GM21381 (cell line): ENCODE results near the gene INPP5D.
"Not testable (repeated sequence)": the region's sequence is repeated elsewhere in the genome, so short reads cannot be mapped to it uniquely, and the experiment has no call there.

Experiments
- ATAC-seq: cut with Tn5 transposase; IDR thresholded peaks from one replicate; pipeline ENCODE4 v1.9.1; 2021; ENCODE audit warnings: mild to moderate bottlenecking, moderate library complexity; ENCODE audit not compliant: unreplicated experiment

INPP5D gene

DNA sequence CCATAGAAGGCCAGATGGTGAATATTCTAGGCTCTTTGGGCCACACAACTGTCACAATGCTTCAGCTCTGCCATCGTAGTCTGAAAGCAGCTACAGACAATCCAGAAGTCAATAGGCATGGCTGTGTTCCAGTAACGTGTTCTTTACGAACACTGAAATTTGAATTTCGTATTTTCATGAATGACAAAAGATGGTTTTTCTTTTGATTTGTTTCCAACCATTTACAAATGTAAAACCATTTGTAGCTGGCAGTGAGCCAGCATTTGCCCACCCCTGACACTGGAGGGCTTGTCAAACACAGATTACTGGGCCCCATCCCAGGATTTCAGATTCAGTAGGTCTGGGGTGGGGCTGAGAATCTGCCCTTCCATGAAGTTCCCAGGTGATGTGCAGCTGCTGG is 108.3 kb downstream of the INPP5D start:
- no peak for ATAC-seq

DNA sequence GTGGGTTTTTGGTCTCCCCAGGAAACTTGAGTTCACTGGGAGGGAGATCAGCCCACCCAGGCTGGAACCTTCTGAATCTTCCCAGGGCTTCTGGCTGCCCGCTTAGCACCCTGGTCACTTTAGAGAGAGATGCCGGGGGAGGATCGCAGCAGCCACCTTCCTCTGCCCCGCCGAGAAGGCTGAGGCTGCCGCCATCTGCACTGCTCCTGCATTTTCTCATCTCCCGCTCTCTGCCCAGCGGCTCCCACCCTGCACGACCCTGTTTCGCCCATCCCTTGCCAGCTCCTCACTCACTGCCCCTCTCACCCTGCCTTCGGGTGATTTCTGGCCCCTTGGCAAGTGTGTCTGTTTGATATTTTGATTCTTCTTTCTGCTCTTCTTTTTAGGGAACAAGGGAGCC is 108.8 kb downstream of the INPP5D start:
- ATAC-seq = no peak

DNA sequence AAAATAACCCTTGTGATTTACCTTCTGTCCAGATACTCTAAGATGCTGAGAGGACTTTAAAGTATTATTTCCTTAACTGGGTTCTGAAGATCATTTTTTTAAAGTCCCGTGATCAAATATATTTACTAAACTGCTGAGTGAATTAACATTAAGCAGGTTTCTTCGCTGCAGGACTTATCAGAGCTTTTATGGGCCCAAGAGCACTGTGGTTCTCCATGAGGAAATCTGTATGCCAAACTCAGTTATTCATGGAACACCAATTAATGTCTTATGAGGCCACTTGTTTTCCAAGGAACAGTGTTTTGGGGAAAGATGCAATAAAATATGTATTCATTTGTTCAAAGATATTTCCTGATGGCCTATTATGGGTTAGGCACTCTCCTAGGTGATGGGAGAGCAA is 111.2 kb downstream of the INPP5D start:
- no peak for ATAC-seq

DNA sequence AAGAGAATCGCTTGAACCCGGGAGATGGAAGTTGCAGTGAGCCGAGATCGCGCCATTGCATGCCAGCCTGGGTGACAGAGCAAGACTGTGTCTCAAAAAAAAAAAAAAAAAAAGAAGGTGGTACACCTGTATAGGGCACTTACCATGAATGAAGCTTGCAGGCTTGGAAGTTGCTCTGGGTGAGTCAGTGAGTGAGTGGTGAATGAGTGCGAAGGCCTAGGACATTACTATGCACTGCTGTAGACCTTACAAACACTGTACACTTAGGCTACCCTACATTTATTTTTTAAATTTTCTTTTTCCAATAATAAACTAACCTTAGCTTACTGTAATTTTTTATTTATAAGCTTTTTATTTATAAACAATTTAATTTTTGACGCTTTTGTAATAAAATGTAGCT is 113.0 kb downstream of the INPP5D start:
- no peak for ATAC-seq

DNA sequence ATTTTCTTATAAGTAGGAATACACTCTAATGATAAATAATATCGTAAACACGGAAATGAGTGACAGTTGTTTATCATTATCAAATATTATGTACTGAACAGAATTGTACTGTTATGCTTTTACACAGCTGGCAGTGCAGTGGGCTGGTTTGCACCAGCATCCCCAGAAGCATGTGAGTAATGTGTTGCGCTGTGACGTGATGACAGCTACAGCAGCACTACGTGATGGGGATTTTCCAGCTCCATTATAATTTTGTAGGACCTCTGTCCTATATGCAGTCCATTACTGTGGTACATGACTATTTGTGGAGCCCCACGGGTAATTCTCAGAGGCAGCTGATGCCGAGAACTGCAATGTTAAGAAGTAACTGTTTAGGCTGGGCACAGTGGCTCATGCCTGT is 114.0 kb downstream of the INPP5D start:
- no peak for ATAC-seq

DNA sequence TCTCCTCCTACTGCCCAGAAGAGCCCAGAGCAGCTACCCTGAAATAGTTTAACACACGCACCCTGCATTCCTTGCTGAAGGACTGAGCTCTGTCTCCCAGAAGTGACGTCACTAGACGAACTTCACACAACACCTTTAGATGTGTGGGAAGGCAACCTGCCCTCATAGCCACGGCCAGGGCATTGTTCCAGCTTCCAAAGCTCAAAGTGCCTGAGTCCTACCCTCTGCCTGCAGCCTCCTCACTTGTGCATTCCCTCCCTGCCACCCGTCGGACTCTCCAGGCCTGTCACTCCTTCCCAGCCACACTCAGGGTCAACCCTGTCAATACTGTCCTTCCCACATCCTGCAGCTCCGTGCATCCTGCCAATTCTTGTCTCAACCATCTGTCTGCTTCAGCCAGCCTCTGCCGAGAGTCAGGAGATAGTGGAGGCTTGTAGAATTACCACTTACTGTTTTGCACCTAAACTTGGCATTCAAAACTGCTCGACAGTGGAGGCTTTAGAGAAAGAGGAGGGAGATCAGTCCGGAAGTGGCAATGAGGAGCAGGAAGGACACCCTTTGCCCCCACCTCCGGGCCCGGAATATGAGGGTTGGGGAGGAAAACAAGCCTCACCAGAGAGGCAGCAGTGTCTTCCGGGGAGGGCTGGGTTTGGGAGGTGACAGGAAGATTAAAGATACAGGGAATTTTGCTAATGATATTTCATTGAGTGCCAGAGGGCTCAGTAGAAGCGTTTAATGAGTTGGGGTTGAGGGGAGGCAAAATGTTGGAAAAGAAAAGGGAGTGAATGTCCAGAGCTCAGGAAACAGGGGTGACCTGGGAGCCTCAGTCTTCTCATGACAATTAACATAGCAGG is 119.1 kb downstream of the INPP5D start:
- no peak for ATAC-seq

DNA sequence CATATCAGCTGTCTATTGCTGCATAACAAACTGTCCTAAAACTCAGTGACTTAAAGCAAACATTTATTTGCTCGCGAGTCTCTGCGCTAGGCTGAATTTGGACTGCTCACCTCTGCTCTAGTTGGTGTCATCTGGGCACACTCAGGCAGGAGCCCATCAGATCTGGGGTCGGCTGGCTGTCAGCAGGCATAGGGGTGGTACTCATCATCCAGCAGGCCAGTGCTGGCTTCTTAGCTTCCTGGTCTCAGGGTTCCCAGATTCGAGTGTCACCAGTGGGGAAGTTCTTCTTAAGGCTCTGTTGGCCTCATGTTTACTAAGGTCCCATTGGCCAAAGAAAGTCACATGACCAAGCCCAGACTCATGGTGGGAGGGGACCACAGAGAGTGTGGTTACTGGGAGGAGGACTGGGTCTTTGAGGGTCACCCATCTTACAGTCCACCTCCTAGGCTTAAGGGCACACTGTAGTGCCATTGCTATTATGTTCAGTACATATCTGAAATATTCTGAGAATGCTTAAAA is 119.8 kb downstream of the INPP5D start:
- no peak for ATAC-seq

DNA sequence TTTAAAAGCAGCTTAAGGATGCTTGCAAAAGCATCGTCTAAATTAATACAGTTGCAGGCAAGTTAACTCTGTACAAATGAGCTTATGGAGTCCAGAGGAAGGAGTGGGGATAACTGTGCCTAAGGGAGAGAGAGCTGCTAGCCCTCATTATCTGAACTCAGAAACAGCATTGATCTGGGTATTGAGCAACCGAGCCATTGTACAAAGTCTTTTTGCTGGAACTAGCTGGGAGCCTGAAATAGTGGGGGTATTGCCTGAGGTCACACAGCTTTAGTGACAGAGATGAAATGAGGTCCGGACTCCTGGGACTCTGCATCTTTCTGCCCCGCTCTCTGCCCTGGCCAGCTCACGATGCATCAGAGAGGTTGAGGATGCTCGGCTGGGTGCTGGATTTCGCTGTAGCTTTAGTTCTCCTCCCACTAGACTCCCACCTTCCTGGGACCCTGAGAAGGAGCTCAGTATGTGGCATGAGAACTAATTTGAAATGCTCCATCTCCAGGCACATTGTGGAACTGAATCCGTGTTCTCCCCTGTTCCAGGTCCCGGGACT is 123.8 kb downstream of the INPP5D start:
- ATAC-seq = no peak

DNA sequence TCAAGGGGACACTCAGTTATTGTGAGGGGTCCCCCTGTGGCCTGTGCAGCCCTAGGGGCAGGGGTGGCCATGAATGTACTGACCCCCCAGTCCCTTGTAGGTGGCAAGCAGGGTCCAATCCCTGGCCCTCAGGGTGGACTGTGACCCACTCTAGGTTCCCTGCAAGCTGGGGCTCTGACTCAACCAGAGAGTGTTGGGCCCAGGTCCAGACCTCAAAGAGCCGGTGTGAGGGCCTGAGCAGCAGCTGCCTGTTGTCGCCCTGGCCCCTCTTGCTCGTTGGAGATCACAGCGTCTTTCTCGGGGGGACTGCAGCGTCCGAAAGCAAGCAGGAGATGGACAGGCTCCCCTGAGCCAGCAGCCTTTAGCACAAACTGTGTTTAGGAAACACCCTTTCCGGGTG is 124.5 kb downstream of the INPP5D start:
- ATAC-seq = no peak

DNA sequence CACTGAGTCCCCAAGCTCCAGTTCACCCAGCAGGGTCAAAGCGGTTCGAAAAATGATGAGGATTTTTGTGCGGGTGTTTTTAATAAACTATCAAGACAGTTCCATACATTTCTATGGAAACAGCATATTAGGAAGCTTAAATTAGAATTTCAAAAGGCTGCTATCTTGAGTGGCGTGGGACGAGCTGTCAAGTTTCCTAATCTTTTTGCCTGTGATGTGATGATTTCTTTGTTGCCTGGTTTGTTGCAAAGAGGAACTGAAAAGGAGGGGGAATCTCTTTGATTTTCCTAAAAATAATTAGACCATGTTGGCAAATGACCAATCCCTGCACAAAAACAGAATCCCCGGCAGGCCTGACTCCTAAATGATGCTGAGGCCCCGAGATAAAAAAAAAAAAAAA is 125.2 kb downstream of the INPP5D start:
- no peak for ATAC-seq

DNA sequence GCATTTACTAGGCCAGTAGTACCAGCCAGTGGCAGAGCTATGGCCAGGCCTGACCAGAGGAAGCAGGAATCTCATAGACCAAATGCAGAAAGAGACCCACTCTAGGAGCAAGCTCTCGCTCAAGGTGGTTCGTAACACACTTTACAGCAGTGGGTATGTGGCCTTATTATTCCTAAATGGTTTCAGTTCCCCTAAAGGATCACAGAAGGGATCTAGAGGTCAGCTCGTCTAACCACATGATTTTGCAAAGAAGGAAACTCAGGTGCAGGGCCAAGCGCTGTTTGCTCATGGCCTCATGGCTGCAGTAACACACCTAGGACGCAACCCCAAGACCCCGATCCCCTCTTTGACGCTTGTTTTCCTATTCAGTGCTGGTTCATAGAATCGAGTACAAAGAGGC is 125.8 kb downstream of the INPP5D start:
- no peak for ATAC-seq

DNA sequence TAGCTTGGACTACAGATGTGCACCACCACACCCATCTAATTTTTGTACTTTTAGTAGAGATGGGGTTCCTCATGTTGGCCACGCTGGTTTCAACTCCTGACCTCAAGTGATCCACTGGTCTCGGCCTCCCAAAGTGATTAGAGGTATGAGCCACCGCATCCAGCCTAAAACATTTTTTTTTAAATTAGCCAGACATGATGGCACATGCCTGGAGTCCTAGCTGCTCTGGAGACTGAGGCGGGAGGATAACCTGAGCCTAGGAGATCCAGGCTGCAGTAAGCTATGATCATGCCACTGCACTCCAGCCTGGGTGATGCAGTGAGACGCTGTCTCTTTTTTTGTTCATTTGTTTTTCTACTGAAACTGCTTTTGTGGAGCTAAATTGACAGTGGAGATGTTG is 126.7 kb downstream of the INPP5D start:
- ATAC-seq = no peak

DNA sequence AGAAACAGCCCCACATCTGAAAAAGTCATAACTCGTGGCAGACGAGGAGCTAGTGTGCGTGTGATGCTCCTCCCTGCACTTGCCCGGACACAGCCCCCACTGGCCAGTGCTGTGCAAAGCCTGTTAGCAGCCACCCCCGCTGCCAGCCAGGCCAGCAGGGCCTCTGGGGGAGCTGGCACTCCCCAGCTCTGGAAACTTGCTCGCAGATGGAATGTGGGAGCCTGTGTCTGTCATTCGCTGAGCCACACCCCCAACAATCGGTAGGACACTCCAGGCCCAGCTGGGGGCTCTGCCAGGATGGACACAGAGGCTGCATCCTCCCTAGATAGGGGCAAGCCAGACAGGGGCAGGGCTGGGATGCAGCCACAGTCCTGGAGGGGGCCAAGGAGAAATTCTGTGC is 128.9 kb downstream of the INPP5D start:
- no peak for ATAC-seq

DNA sequence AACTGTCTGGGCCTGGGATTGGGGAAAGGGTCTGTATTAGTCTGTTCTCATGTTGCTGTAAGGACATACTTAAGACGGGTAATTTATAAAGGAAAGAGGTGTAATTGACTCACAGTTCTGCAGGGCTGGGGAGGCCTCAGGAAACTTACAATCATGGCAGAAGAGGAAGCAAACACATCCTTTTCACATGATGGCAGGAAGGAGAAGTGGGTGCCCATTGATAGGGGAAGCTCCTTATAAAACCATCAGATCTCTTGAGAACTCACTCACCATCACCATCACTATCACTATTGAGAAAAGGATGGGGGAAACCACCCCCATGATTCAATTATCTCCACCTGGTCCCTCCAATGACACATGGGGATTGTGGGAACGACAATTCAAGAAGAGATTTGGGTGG is 130.9 kb downstream of the INPP5D start:
- ATAC-seq = not testable (repeated sequence)

DNA sequence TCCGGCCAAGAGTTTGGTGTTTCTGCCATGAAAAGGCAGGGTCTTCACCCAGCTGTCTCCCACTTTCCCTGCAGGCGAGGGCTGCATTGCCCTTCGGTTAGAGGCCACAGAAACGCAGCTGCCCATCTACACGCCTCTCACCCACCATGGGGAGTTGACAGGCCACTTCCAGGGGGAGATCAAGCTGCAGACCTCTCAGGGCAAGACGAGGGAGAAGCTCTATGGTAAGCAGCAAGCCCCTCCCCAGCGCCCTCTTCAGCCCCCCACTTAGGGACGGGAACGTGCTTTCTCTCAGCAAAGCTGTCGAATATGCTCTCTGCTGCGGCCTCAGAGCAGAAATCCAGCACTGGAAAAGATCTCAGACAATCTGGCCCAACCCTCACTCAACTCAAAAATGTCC is 133.6 kb downstream of the INPP5D start:
- ATAC-seq = no peak

DNA sequence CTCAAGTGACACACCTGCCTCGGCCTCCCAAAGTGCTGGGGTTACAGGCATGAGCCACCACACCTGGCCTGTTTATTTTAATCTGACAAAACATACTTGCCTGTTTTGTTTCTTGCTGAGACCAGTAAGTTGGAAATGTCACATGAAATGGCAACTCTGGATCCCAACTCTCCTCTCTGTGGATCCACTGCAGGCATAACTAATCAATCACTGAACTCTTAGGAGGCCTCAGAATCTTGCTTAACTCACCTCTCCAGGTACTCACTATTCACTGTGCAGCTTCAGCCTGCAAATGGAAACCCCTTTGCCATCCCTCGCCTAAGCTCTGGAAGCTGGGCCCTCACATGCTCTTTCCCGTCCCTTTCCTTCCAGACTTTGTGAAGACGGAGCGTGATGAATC is 134.9 kb downstream of the INPP5D start:
- no peak for ATAC-seq

DNA sequence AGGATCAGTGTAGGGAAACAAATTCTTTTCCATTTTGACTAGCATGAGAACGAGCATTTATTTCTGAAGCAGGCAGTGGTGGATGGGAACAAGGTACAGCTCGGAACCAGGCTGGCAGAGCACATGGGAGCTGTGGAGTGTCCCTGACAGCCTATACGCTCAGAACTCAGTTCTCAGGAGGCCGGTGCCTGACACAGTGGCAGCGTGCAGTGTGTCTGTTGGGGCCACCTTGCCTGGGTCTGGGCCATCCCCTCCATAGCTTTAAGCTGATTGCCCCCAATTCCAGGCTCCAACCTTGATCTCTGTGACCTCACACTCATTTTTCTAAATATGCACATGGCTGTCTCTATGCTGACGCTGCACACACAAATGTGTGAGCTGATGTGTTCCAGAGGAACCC is 136.9 kb downstream of the INPP5D start:
- no peak for ATAC-seq

DNA sequence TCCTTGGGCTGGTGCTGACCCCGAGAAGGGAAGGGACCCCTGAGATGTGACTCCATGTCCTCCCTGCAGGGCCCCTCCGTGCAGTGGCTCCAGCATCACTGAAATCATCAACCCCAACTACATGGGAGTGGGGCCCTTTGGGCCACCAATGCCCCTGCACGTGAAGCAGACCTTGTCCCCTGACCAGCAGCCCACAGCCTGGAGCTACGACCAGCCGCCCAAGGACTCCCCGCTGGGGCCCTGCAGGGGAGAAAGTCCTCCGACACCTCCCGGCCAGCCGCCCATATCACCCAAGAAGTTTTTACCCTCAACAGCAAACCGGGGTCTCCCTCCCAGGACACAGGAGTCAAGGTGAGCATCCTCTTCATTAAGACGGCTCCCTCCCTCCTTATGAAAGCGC is 137.9 kb downstream of the INPP5D start:
- ATAC-seq = no peak

DNA sequence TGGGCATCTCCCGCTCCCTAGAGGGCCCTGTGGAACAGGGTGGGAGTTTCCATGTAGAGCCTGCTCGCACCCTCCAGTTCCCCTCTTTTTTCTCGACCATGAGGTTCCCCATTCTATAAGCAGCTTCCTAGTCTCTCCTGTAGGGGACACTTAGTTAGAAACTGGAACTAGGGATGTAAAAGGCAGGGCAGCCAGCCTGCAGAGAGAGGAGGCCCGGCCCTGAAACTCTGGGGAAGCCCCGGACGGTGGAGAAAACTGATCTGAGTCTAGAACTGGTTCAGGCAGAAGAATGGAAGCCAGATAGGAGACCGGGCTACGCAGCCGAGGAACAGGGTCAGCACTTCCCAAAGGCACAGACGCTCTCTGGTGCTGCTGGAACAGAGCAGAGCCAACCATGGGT is 139.7 kb downstream of the INPP5D start:
- no peak for ATAC-seq

DNA sequence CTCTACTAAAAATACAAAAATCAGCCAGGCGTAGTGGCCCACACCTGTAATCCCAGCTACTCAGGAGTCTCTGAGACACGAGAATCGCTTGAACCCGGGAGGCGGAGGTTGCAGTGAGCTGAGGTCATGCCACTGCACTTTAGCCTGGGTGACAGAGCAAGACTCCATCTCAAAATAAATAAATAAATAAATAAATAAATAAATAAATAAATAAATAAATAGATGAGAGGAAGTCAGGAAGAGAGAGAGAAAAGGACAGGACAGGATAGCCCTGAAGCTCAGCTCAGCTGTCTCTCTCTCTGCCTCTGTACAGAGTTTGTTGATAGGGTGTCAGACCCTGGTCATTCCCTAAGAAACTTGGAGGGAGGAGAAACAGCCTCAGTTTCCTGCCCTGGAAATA is 140.6 kb downstream of the INPP5D start:
- not testable (repeated sequence) for ATAC-seq

DNA sequence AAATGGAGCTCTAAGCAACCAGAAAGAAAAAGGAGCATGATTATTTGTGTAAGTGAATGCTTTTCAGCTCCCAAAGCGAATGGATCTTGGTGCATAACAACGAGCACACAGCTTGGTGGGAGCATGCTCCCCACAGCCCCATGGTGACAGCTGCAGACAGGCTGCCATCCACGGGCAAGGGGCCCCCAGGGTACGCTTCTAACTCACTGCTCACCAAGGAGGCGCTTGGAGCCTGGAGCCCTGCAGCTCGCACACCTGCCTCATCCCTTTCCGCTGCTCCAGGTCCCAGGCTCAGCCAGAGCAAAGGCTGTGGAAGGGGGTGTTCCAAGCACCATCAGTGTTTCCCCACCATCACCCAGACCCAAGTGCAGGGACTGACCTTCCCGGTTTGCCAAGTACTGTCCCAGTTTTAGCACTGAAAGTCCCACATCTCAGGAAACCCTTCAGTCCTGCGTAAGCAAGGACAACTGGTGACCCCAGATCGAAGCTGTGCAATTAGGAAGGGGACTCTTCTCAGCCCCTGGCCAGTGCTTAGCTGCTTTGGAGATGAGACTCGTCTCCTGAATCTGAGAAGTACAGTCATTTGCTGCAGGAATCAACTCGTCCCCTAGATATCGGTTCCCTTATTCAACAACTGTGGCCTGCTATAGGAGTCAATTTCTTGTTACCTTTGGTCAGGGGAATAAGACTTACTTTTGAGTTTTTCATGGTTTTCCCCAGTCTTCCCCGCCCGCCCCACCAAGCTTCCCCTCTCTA is 141.3 kb downstream of the INPP5D start:
- no peak for ATAC-seq

DNA sequence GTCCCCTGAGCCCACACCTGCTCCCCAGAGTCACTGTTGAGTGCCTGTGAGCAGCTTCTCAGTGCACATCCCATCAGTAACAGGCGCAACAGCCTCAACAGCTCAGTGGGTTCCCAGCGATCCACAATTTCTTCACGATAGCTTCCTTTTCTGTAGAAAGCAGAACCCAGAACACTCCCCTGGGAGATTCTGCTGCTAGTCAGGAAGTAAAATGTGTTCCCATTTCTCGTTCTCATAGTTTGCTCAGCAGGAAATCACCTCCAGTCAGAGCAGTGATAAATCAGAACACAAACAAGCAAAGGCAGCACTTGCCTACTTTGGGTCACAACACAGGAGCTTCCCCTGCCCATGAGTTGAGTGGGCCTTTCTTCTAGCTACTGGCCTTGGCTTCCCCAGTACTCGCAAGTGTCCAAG is 142.4 kb downstream of the INPP5D start:
- no peak for ATAC-seq
